HCT116 (cell line): Measurements from ENCODE around the gene SNX9. TPM values are rescaled to one million over a fixed set of nuclear protein-coding genes. Genes with fewer than 3 reads are reported as not detected.

Experiments
- ATAC-seq: fragments of 200-7000 bp; cut with Tn5 transposase; 2 replicates; pipeline ENCODE4 v1.9.1; 2020; ENCODE audit warnings: mild to moderate bottlenecking, moderate library complexity
- BruUV-seq: library from RNA; stranded (reverse); fragments of 400-500 nt; replicated peaks from 2 replicates; lab custom pipeline; 2021; lab: Mats Ljungman, UMichigan
- CTCF ChIA-PET: fragments of 300-600 bp; sonication (Branson Sonifier 250); formaldehyde crosslinking; loops from one replicate; lab custom pipeline; 2021; ENCODE audit warnings: antibody characterized with exemption; lab: Charles Lee
- POLR2A ChIA-PET: fragments of 300-600, 350-600 bp; sonication (Branson Sonifier 250); formaldehyde crosslinking; loops from one replicate; lab custom pipeline; 2021; ENCODE audit warnings: antibody characterized with exemption; lab: Charles Lee
- RAD21 ChIA-PET, 2 experiments: fragments of 300-600 bp; sonication (Branson Sonifier 250); formaldehyde crosslinking; loops; one replicate each; lab custom pipeline; 2023; ENCODE audit warnings: low total read pairs in 2 of 2; ENCODE audit not compliant: uncharacterized antibody in 2 of 2, unreplicated experiment in 2 of 2, low non-redundant PET in 1 of 2; lab: Charles Lee
- DNase-seq: peaks from one replicate; pipeline ENCODE4 v3.0.0-alpha.2; 2010; ENCODE audit warnings: low read depth, low spot score
- H2AFZ ChIP-seq: fragments of 200-600 bp; shearing (Covaris generic), sonication (generic); 2 replicates; pipeline ENCODE4 v1.6.1; 2017; ENCODE audit warnings: low read depth, mixed run types, mixed read lengths, antibody characterized with exemption, low read length; ENCODE audit not compliant: poor library complexity, severe bottlenecking
- H3K27ac ChIP-seq: 2 replicates; pipeline ENCODE4 v1.5.1; 2012; ENCODE audit warnings: low read depth, low read length
- H3K27me3 ChIP-seq: fragments of 200-600 bp; sonication (generic); 2 replicates; pipeline ENCODE4 v1.6.1; 2016; ENCODE audit warnings: mixed run types, low read length, mixed read lengths; ENCODE audit not compliant: insufficient read depth
- H3K36me3 ChIP-seq, 2 experiments: fragments of 200-500 bp in 1 of 2; fragments of 200-600 bp in 1 of 2; sonication (Bioruptor generic) in 1 of 2; sonication (generic) in 1 of 2; 2 replicates each; pipeline versions ENCODE4 v1.5.1 to v1.6.1; 2014 to 2016; ENCODE audit warnings: low read length in 2 of 2, inconsistent platforms in 1 of 2, mixed read lengths in 1 of 2, mixed run types in 1 of 2; ENCODE audit not compliant: insufficient read depth in 2 of 2, control insufficient read depth in 1 of 2
- H3K4me1 ChIP-seq, 2 experiments: fragments of 200-600 bp in 1 of 2; sonication (generic) in 1 of 2; 2 replicates each; pipeline versions ENCODE4 v1.5.1 to v1.6.1; 2012 to 2017; ENCODE audit warnings: low read length in 2 of 2, inconsistent platforms in 1 of 2, mild to moderate bottlenecking in 1 of 2, mixed read lengths in 1 of 2, mixed run types in 1 of 2, moderate library complexity in 1 of 2; ENCODE audit not compliant: insufficient read depth in 2 of 2, control insufficient read depth in 1 of 2
- H3K4me2 ChIP-seq: fragments of 200-600 bp; sonication (generic); 2 replicates; pipeline ENCODE4 v1.6.1; 2017; ENCODE audit warnings: mixed run types, low read length, mixed read lengths
- H3K4me3 ChIP-seq, 2 experiments: fragments of 200-600 bp in 1 of 2; sonication (generic) in 1 of 2; replicated peaks in 1 of 2; 2 replicates each; pipeline ENCODE4 v1.5.1; 2011 to 2016; ENCODE audit warnings: low read length in 2 of 2, control low read depth in 1 of 2, low read depth in 1 of 2, mild to moderate bottlenecking in 1 of 2, mixed read lengths in 1 of 2, mixed run types in 1 of 2
- H3K79me2 ChIP-seq: fragments of 200-600 bp; sonication (generic); 2 replicates; pipeline ENCODE4 v1.6.1; 2017; ENCODE audit warnings: mild to moderate bottlenecking, mixed run types, low read length, moderate library complexity, mixed read lengths; ENCODE audit not compliant: insufficient read depth
- H3K9ac ChIP-seq: fragments of 200-600 bp; sonication (generic); 2 replicates; pipeline ENCODE4 v1.6.1; 2016; ENCODE audit warnings: low read length, mixed read lengths
- H3K9me2 ChIP-seq: fragments of 200-600 bp; sonication (generic), shearing (Covaris generic); 2 replicates; pipeline ENCODE4 v1.6.1; 2017; ENCODE audit warnings: mixed run types, mild to moderate bottlenecking, moderate library complexity; ENCODE audit not compliant: insufficient read depth
- H3K9me3 ChIP-seq, 2 experiments: fragments of 200-500 bp in 1 of 2; fragments of 200-600 bp in 1 of 2; sonication (Bioruptor generic) in 1 of 2; sonication (generic) in 1 of 2; 2 replicates each; pipeline ENCODE4 v1.6.1; 2014 to 2017; ENCODE audit warnings: low read length in 2 of 2, mixed read lengths in 2 of 2, inconsistent platforms in 1 of 2, low read depth in 1 of 2, mild to moderate bottlenecking in 1 of 2, mixed run types in 1 of 2, moderate library complexity in 1 of 2; ENCODE audit not compliant: control insufficient read depth in 1 of 2, insufficient read depth in 1 of 2
- H4K20me1 ChIP-seq: fragments of 200-600 bp; sonication (generic), shearing (Covaris generic); 2 replicates; pipeline ENCODE4 v1.6.1; 2017; ENCODE audit warnings: mixed run types, mild to moderate bottlenecking, moderate library complexity; ENCODE audit not compliant: insufficient read depth
- ATF3 ChIP-seq: IDR thresholded peaks from 2 replicates; pipeline ENCODE4 v1.6.1; 2012
- CBX3 ChIP-seq: IDR thresholded peaks from 2 replicates; pipeline ENCODE4 v1.6.1; 2012; ENCODE audit warnings: low read depth
- CEBPB ChIP-seq: IDR thresholded peaks from 2 replicates; pipeline ENCODE4 v1.6.1; 2012; ENCODE audit warnings: low read depth
- CTCF ChIP-seq, 3 experiments: fragments of 200-600 bp in 1 of 3; sonication (generic) in 1 of 3; IDR thresholded peaks in 2 of 3; conservative IDR thresholded peaks in 1 of 3; 2 replicates each; pipeline ENCODE4 v1.5.1; 2012 to 2017; ENCODE audit warnings: low read depth in 2 of 3, low read length in 2 of 3, antibody characterized with exemption in 1 of 3, borderline replicate concordance in 1 of 3, control low read depth in 1 of 3, mild to moderate bottlenecking in 1 of 3, mixed read lengths in 1 of 3, mixed run types in 1 of 3, moderate library complexity in 1 of 3; ENCODE audit not compliant: insufficient read depth in 1 of 3
- ELF1 ChIP-seq: IDR thresholded peaks from 2 replicates; pipeline ENCODE4 v1.6.1; 2012; ENCODE audit warnings: low read depth, borderline replicate concordance
- EZH2phosphoT487 ChIP-seq: fragments of 200-600 bp; IDR thresholded peaks from 2 replicates; pipeline ENCODE4 v1.6.1; 2018; ENCODE audit warnings: antibody characterized with exemption, borderline replicate concordance
- FOSL1 ChIP-seq: IDR thresholded peaks from 2 replicates; pipeline ENCODE4 v1.6.1; 2012; ENCODE audit warnings: low read depth
- JUND ChIP-seq: IDR thresholded peaks from 2 replicates; pipeline ENCODE4 v1.6.1; 2012
- POLR2AphosphoS5 ChIP-seq: IDR thresholded peaks from 2 replicates; pipeline ENCODE4 v1.6.1; 2011; ENCODE audit warnings: mild to moderate bottlenecking, low read depth, low read length, moderate library complexity
- RAD21 ChIP-seq: IDR thresholded peaks from 2 replicates; pipeline ENCODE4 v1.6.1; 2012; ENCODE audit warnings: low read depth, mild to moderate bottlenecking
- REST ChIP-seq: IDR thresholded peaks from 2 replicates; pipeline ENCODE4 v1.6.1; 2012; ENCODE audit warnings: low read depth
- SP1 ChIP-seq: IDR thresholded peaks from 2 replicates; pipeline ENCODE4 v1.6.1; 2012; ENCODE audit warnings: low read depth
- YY1 ChIP-seq: IDR thresholded peaks from 2 replicates; pipeline ENCODE4 v1.6.1; 2011; ENCODE audit warnings: low read length, low read depth, moderate library complexity, mild to moderate bottlenecking; ENCODE audit not compliant: insufficient replicate concordance; ENCODE audit errors: extremely low read depth
- ZBTB33 ChIP-seq: IDR thresholded peaks from 2 replicates; pipeline ENCODE4 v1.6.1; 2011; ENCODE audit warnings: mild to moderate bottlenecking, low read length, moderate library complexity; ENCODE audit not compliant: insufficient replicate concordance; ENCODE audit errors: extremely low read depth
- ZFX ChIP-seq: fragments of 450-650 bp; IDR thresholded peaks from 2 replicates; pipeline ENCODE4 v1.6.1; 2017
- ZNF274 ChIP-seq: fragments of 200-500 bp; sonication (Bioruptor generic); IDR thresholded peaks from 2 replicates; pipeline ENCODE4 v1.6.1; 2014; ENCODE audit warnings: mild to moderate bottlenecking, low read depth, low read length, inconsistent platforms
- intact Hi-C: fragments of 100-400 bp; cut with micrococcal nuclease; formaldehyde crosslinking; loops from 2 replicates; pipeline ENCODE4 v1.10.0; 2022
- total RNA-seq: library from RNA; stranded (reverse); gene quantifications from one replicate; pipeline ENCODE4 v1.2.1, GENCODE V29; 2021; ENCODE audit not compliant: unreplicated experiment

Gene SNX9
- total RNA-seq, 1 experiment from 2014 or later, result 42.5 TPM

GRCh38 chr6:157860505-157860991 lies 37.5 kb downstream of the SNX9 start:
- no peak overlapping the region for H3K27ac ChIP-seq
- H3K9me2 ChIP-seq, result no peaks in the 10 kb centered on the region
- no peak overlapping the region for H3K4me3 ChIP-seq
- H3K4me1 ChIP-seq, result peaks cover 5 to 14% of the 10 kb centered on the region in 2 experiments
- no peaks in the 10 kb centered on the region for H3K27me3 ChIP-seq
- RAD21 ChIA-PET, result no interaction called here
- no peaks in the 10 kb centered on the region for H3K9me3 ChIP-seq
- H2AFZ ChIP-seq, result no peak overlapping the region
- H3K79me2 ChIP-seq, result peaks cover 98% of the 10 kb centered on the region
- H3K4me2 ChIP-seq, result no peak overlapping the region
- DNase-seq, result no peak
- no peaks in the 10 kb centered on the region for H3K36me3 ChIP-seq
- H3K9ac ChIP-seq, result no peak overlapping the region
- H4K20me1 ChIP-seq, result peaks cover 8% of the 10 kb centered on the region
- intact Hi-C loops, result no loop called here
- POLR2A ChIA-PET, result interaction anchor here (0.5 kb wide), 1 partner anchor 55 kb away, joined by 6 read pairs; no protein-coding TSS in a partner anchor
- BruUV-seq, result no TSS peak
- TF ChIP-seq ZFX (no peak), YY1 (no peak), EZH2phosphoT487 (no peak), JUND (no peak), ELF1 (no peak), CEBPB (no peak), ATF3 (no peak), ZBTB33 (no peak), REST (no peak), SP1 (no peak), ZNF274 (no peak), FOSL1 (no peak), POLR2AphosphoS5 (no peak), RAD21 (no peak), CBX3 (no peak), CTCF (IDR thresholded peaks at IDR 0.05 in 2 of 3, conservative IDR thresholded peaks at IDR 0.05 in 1 of 3; ENCODE audit: borderline replicate concordance in 1 of 3, insufficient read depth in 1 of 3, low read depth in 2 of 3, low read length in 2 of 3) (no peak)
- TF ChIP-seq, all 23 proteins: peak for 0
- ATAC-seq, result no peak
- CTCF ChIA-PET, result no interaction called here
